Adrenal gland (tissue), 5 donors: Measurements from ENCODE around the gene CISH.

Source experiments
- CTCF ChIP-seq, 6 experiments: fragments of 450-650 bp in 4 of 6; fragments of 200-600 bp in 2 of 6; sonication (generic) in 1 of 6; IDR thresholded peaks; 1 replicate in 5 of 6; 2 replicates in 1 of 6; pipeline versions ENCODE4 v1.5.1 to v1.8.0; 2016 to 2021; ENCODE audit warnings: antibody characterized with exemption in 6 of 6, mild to moderate bottlenecking in 2 of 6, moderate library complexity in 1 of 6
- POLR2A ChIP-seq, 2 donors: fragments of 450-650 bp; IDR thresholded peaks; one replicate each; pipeline ENCODE4 v1.6.1; 2017; ENCODE audit warnings: antibody characterized with exemption in 2 of 2, mild to moderate bottlenecking in 2 of 2, moderate library complexity in 1 of 2
- donor health status: DM: no; HTN: no; CAD: no.

- TF ChIP-seq CTCF (IDR thresholded peaks at IDR 0.05): no peak
- TF ChIP-seq POLR2A (IDR thresholded peaks at IDR 0.05): no peak
Observed at GRCh38 chr3:50587806-50588758, 23.5 kb downstream of the CISH start.
